Central memory CD8-positive, alpha-beta T cell (primary cell): Measurements from ENCODE around the gene ARPC4.
A peak's percentile ranks its signal among the peaks of the same experiment; 100 is the strongest.

ENCODE experiments used
- ATAC-seq: fragments of 150-1000 bp; cut with Tn5 transposase; replicated peaks from 2 replicates; pipeline ENCODE4 v1.10.0; 2022; ENCODE audit warnings: mild to moderate bottlenecking, moderate FRiP score, moderate number of reproducible peaks; ENCODE audit not compliant: poor library complexity, severe bottlenecking; ENCODE audit errors: extremely low read depth
- DNase-seq, 2 donors: peaks; one replicate each; pipeline ENCODE4 v3.0.0; 2021; ENCODE audit warnings: low spot score in 2 of 2
- H3K27ac Mint-ChIP-seq: one replicate; pipeline ENCODE4 v1.8.0; 2022; ENCODE audit warnings: low read depth, mild to moderate bottlenecking, moderate library complexity, mixed read lengths
- H3K27me3 Mint-ChIP-seq: one replicate; pipeline ENCODE4 v1.8.0; 2022; ENCODE audit warnings: mixed read lengths
- H3K36me3 Mint-ChIP-seq: one replicate; pipeline ENCODE4 v1.8.0; 2022; ENCODE audit warnings: mild to moderate bottlenecking, moderate library complexity, mixed read lengths; ENCODE audit not compliant: insufficient read depth
- H3K4me1 Mint-ChIP-seq: one replicate; pipeline ENCODE4 v1.8.0; 2022; ENCODE audit warnings: mixed read lengths
- H3K4me3 Mint-ChIP-seq: one replicate; pipeline ENCODE4 v1.8.0; 2022; ENCODE audit warnings: mild to moderate bottlenecking, moderate library complexity, mixed read lengths
- H3K9me3 Mint-ChIP-seq: one replicate; pipeline ENCODE4 v1.8.0; 2022; ENCODE audit warnings: mixed read lengths

Gene ARPC4

DNA sequence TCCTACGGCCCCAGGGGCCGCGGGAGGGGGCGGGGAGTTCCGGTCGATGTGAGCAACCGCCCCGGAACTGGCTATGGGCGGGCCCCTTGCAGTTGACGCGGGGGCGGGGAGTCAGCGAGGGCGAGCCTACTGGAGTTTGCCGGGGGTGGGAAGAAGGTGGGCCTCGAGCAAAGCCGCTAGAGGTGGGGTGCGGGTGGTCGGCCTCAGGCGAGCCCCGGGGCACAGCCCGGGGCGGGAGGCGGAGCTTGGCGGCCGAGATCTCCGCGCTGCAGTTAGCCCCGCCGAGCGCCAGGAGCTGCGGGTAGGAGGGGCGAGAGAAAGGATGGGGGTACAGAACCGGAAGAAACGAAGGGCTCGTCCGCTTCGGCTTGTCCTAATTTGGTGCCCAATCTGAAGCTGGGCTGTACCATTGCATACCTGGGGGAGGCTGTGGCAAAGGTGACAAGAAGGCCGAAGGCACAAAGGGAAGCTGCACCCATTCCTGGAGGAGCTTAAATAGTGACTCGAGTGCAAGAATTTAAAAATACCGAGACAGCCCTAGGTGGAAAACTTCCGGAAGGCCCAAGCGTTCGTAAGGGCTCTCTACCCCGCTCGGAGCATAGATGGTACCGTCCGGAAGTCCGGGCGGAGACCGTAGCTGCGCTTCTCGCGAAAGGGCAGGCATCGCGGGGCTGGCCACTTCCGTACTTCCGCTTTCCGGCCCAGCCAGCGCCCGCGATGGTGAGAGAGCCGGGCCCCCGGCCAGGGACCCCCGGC, at the start of gene ARPC4, which contains the start of gene TADA3:
Gene ARPC4, plus strand, starts transcription at position 678 of the 756 bp plus-strand sequence. Its CDS starts 40 bp downstream, at position 718.
Gene TADA3, minus strand, starts transcription at position 69 of the 756 bp plus-strand sequence. CDS start 1,007 bp downstream, outside the sequence.
- Mint-ChIP-seq H3K4me1 (peaks cover 66% of the 10 kb centered on the region), H3K4me3 (peak within 1 kb of the TSS; percentile 94), H3K27me3 (no peaks in the 10 kb centered on the region), H3K27ac (peak within 1 kb of the TSS; percentile 97), H3K36me3 (peaks cover 44% of the 10 kb centered on the region), H3K9me3 (no peaks in the 10 kb centered on the region)
- peak; percentile 87 to 89 for DNase-seq
- ATAC-seq: peak; percentile 86

DNA sequence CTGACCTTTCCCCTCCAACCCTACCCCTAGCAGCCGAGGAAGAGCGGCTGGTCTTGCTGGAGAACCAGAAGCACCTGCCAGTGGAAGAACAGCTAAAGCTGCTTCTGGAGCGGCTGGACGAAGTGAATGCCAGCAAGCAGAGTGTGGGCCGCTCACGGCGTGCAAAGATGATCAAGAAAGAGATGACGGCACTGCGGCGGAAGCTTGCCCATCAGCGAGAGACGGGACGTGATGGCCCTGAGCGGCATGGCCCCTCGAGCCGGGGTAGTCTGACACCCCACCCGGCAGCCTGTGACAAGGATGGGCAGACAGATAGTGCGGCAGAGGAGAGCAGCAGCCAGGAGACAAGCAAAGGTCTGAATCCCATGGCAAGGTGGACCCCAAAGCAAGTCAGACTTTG, 49.3 kb upstream of the ARPC4 start:
- DNase-seq (no peak), ATAC-seq (no peak)
- H3K4me3 Mint-ChIP-seq: no peak overlapping the region
- H3K36me3 Mint-ChIP-seq: peaks cover 57% of the 10 kb centered on the region
- H3K27ac Mint-ChIP-seq: no peak overlapping the region
- H3K4me1 Mint-ChIP-seq: no peaks in the 10 kb centered on the region
- H3K9me3 Mint-ChIP-seq: no peaks in the 10 kb centered on the region
- no peaks in the 10 kb centered on the region for H3K27me3 Mint-ChIP-seq

DNA sequence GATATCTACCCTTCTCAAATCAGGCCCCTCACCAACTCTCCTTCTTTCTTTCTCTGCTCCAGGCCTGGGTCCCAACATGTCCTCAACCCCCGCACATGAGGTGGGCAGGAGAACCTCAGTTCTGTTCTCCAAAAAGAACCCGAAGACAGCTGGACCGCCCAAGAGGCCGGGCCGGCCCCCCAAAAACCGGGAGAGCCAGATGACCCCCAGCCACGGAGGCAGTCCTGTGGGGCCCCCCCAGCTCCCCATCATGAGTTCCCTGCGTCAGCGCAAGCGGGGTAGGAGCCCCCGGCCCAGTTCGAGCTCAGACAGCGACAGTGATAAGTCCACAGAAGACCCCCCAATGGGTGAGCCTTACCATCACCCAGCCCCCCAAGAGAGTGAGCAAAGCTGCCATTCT, 48.7 kb upstream of the ARPC4 start:
- Mint-ChIP-seq H3K27ac (no peak overlapping the region), H3K4me3 (no peak overlapping the region), H3K4me1 (peaks cover 3% of the 10 kb centered on the region), H3K27me3 (no peaks in the 10 kb centered on the region), H3K36me3 (peaks cover 54% of the 10 kb centered on the region), H3K9me3 (no peaks in the 10 kb centered on the region)
- ATAC-seq: no peak
- DNase-seq: no peak

DNA sequence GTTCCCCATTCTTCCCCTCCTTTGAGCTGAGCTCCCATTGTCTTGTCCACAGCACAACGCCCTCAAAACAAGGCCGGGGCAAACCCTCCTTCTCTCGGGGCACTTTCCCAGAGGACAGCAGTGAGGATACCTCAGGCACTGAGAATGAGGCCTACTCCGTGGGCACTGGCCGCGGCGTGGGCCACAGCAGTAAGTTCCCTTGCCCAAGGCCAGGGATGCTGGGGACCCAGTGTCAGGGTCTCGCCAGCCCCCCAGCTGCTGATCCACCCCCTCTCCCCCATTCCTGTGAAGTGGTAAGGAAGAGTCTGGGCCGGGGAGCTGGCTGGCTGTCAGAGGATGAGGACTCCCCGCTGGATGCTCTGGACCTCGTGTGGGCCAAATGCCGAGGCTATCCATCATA, 47.4 kb upstream of the ARPC4 start:
- ATAC-seq (no peak), DNase-seq (no peak)
- Mint-ChIP-seq H3K4me3 (no peak overlapping the region), H3K27ac (no peak overlapping the region), H3K36me3 (peaks cover 56% of the 10 kb centered on the region), H3K4me1 (peaks cover 17% of the 10 kb centered on the region), H3K9me3 (no peaks in the 10 kb centered on the region), H3K27me3 (no peaks in the 10 kb centered on the region)

DNA sequence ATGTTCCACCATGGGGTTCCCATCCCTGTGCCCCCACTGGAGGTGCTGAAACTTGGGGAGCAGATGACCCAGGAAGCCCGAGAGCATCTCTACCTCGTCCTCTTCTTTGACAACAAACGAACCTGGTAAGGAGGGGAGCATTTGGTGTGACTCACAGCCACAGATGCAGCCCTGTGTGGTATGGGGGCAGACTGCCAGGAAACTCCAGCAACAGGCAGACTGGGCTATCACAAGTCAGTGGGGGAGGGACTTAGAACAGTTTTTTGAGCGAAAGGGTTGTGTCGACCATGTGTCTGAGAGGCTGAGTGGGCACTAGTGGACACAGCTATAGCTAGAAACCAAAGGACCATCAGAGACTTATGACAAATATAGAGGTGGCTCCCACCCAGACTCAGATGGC, 46.6 kb upstream of the ARPC4 start:
- Mint-ChIP-seq H3K9me3 (no peaks in the 10 kb centered on the region), H3K4me1 (peaks cover 23% of the 10 kb centered on the region), H3K27ac (no peak overlapping the region), H3K36me3 (peaks cover 48% of the 10 kb centered on the region), H3K27me3 (no peaks in the 10 kb centered on the region), H3K4me3 (no peak overlapping the region)
- no peak for DNase-seq
- no peak for ATAC-seq

DNA sequence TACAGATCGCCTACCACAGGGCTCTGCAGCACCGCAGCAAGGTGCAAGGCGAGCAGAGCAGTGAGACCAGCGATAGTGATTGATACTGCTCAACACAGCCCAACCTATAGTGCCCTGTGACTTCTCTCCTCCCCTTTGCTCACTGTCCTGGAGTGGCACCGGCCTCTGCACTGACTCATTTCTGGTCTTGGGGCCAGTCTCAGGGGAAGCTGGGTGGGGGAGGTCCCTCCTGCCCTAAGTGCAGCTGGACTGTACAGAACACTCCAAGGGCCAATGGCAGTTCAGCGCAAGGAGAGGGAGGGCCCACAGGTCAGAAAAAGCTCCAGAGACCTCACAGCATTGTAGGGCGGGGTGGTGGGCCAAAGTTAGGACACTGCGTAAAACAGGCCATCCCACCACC, 45.6 kb upstream of the ARPC4 start:
- ATAC-seq (no peak), DNase-seq (no peak)
- no peaks in the 10 kb centered on the region for H3K27me3 Mint-ChIP-seq
- no peak overlapping the region for H3K27ac Mint-ChIP-seq
- peaks cover 42% of the 10 kb centered on the region for H3K36me3 Mint-ChIP-seq
- H3K4me1 Mint-ChIP-seq: peaks cover 30% of the 10 kb centered on the region
- no peak overlapping the region for H3K4me3 Mint-ChIP-seq
- no peaks in the 10 kb centered on the region for H3K9me3 Mint-ChIP-seq

DNA sequence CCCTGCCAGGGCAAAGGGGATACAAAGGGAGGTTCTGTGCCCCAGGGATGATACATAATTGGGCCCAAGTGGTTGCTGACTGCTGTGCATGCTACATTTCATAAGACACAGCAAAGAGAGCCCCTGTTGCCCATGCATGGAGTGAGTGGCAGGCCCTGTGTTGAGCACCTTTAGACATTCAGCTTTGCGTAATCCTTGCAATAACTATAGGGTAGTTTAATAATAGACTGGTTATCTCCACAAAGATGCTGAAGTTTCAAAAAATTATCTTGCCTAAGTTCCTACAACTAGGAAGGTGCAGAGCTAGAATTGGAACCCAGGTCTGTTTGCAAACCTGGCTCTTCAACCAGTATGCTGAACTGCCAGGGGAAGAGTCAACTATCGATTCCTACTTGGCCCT, 44.9 kb upstream of the ARPC4 start:
- peaks cover 40% of the 10 kb centered on the region for H3K36me3 Mint-ChIP-seq
- H3K27me3 Mint-ChIP-seq: no peaks in the 10 kb centered on the region
- no peak overlapping the region for H3K4me3 Mint-ChIP-seq
- H3K27ac Mint-ChIP-seq: no peak overlapping the region
- ATAC-seq: no peak
- H3K4me1 Mint-ChIP-seq: peaks cover 30% of the 10 kb centered on the region
- DNase-seq: no peak
- H3K9me3 Mint-ChIP-seq: no peaks in the 10 kb centered on the region

DNA sequence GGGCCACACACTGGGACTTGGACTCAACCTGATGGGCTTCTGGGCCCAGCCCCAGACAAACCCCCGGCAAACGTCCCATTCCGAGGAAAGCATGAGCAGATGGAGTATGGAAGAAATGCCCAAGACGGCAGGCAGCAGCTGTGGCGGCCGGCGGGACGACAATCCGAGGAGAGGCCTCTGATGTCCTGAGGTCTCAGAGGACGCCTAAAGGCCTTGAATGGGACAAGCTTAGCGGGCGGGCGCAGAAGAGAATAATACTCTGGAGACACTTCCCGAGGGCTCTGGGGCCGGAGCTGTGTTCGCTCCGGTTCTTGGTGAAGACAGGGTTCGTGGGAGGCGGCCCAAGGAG, 43.6 kb upstream of the ARPC4 start:
- H3K27me3 Mint-ChIP-seq: no peaks in the 10 kb centered on the region
- peak overlapping the region; percentile 88 for H3K27ac Mint-ChIP-seq
- DNase-seq (peak in 1 of 2 donors; percentile 25), ATAC-seq (no peak)
- peaks cover 37% of the 10 kb centered on the region for H3K36me3 Mint-ChIP-seq
- no peaks in the 10 kb centered on the region for H3K9me3 Mint-ChIP-seq
- peaks cover 38% of the 10 kb centered on the region for H3K4me1 Mint-ChIP-seq
- peak overlapping the region; percentile 89 for H3K4me3 Mint-ChIP-seq

DNA sequence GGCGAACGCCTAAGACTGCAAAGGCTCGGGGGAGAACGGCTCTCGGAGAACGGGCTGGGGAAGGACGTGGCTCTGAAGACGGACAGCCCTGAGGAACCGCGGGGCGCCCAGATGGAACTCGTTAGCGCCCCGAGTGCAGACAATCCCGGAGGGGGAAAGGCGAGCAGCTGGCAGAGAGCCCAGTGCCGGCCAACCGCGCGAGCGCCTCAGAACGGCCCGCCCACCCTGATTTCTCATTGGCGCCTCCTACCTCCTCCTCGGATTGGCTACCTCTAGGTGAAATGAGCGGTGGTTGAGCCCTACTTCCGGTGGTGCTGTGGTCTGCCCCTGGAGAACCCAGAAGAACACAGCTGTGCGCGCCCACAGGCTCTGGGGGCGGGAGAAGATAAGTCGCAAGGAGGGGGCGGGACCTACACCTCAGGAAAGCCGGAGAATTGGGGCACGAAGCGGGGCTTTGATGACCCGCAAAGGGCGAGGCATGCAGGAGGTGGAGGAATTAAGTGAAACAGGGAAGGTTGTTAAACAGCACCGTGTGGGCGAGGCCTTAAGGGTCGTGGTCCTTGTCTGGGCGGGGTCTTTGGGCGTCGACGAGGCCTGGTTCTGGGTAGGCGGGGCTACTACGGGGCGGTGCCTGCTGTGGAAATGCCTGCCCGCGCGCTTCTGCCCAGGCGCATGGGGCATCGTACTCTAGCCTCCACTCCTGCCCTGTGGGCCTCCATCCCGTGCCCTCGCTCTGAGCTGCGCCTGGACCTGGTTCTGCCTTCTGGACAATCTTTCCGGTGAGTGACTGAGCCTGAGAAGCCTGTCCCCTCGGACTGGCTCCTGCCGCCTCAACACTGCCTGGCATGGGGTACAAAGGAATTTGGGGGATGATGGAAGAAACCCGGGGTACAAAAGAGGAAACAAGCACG, 43.0 kb upstream of the ARPC4 start, which contains the start of gene OGG1:
Gene OGG1, plus strand, starts transcription at position 308 of the 911 bp plus-strand sequence. Its CDS starts 335 bp downstream, at position 643.
- peak within 1 kb of the TSS; percentile 88 for H3K27ac Mint-ChIP-seq
- H3K27me3 Mint-ChIP-seq: no peaks in the 10 kb centered on the region
- DNase-seq (peak; percentile 87 to 92), ATAC-seq (peak; percentile 99)
- H3K9me3 Mint-ChIP-seq: no peaks in the 10 kb centered on the region
- H3K36me3 Mint-ChIP-seq: peaks cover 33% of the 10 kb centered on the region
- H3K4me1 Mint-ChIP-seq: peaks cover 45% of the 10 kb centered on the region
- H3K4me3 Mint-ChIP-seq: peak within 1 kb of the TSS; percentile 89

DNA sequence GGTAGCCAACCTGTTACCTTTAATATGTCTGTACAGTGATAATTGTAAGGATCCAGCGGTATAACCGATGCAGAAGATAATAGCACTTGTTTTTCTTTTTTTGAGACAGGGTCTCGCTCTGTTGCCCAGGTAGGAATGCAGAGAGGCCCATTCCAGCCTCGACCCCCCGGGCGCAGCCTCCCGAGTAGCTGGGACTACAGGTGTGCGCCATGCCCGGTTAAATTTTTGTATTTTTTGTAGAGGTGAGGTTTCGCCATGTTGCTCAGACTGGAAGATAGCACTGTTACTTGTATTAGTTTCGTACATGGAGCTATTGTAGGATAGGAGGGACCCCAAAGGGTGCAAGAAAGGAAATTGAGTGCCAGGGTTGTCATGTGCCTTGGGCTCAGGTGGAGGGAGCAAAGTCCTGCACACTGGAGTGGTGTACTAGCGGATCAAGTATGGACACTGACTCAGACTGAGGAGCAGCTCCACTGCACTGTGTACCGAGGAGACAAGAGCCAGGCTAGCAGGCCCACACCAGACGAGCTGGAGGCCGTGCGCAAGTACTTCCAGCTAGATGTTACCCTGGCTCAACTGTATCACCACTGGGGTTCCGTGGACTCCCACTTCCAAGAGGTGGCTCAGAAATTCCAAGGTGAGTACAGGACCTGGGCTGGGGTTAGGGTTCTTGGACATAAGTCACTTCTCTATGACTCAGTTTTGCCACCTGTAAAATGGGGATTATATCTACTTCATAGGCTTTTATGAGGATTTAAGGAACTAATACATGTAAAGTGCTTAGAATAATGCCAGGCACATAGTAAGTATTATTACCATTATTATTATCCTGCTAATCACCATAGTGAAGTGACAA, 42.1 kb upstream of the ARPC4 start:
- Mint-ChIP-seq H3K4me1 (peaks cover 46% of the 10 kb centered on the region), H3K36me3 (peaks cover 34% of the 10 kb centered on the region), H3K27me3 (no peaks in the 10 kb centered on the region), H3K4me3 (peak overlapping the region; percentile 89), H3K27ac (peak overlapping the region; percentile 88), H3K9me3 (no peaks in the 10 kb centered on the region)
- no peak for ATAC-seq
- DNase-seq: no peak

DNA sequence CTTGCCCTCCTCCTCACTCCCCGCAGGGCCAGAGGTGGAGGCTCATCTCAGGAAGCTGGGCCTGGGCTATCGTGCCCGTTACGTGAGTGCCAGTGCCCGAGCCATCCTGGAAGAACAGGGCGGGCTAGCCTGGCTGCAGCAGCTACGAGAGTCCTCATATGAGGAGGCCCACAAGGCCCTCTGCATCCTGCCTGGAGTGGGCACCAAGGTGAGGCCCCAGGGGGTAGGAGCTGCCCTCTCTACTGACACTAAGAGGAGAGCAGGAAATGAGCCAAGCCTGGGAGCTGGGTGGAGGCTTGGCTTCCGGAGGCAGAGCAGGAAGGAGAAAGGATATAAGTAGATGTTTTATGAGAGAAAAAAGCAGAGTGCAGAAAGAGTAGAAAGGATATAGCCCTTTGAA, 38.2 kb upstream of the ARPC4 start:
- H3K4me1 Mint-ChIP-seq: peaks cover 43% of the 10 kb centered on the region
- H3K36me3 Mint-ChIP-seq: peaks cover 33% of the 10 kb centered on the region
- ATAC-seq (no peak), DNase-seq (no peak)
- H3K4me3 Mint-ChIP-seq: no peak overlapping the region
- no peaks in the 10 kb centered on the region for H3K27me3 Mint-ChIP-seq
- no peak overlapping the region for H3K27ac Mint-ChIP-seq
- no peaks in the 10 kb centered on the region for H3K9me3 Mint-ChIP-seq

DNA sequence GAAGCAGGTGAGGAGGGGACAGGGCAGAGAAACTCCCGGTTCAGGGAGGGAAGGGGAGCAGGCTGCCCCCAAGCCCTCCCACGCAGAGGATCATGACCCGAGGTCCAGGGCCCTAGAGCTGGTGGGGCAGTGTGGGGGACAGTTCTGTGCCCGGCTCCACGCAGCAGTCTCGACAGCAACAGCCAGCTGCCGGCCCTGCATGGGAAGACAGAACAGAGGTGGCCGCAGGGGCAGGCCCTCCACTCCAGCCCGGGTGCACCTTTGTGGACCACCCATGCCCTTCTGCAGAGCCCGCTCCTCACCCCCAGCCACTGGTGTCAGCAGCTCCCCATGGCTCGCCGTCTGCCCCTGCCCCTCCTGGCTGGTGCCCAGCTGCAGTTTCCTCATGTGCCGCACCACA, 35.5 kb upstream of the ARPC4 start:
- no peak overlapping the region for H3K4me3 Mint-ChIP-seq
- H3K9me3 Mint-ChIP-seq: no peaks in the 10 kb centered on the region
- H3K36me3 Mint-ChIP-seq: peaks cover 28% of the 10 kb centered on the region
- H3K27ac Mint-ChIP-seq: no peak overlapping the region
- ATAC-seq (no peak), DNase-seq (no peak)
- H3K27me3 Mint-ChIP-seq: no peaks in the 10 kb centered on the region
- H3K4me1 Mint-ChIP-seq: peaks cover 22% of the 10 kb centered on the region
